KOPT-K1 (cell line): ENCODE data around the gene SETBP1.

Source experiments
- H3K27ac ChIP-seq: fragments of 200-600 bp; sonication (generic); 2 replicates; pipeline ENCODE4 v1.5.1; 2016; ENCODE audit warnings: antibody characterized with exemption, mild to moderate bottlenecking, low read depth, low read length; ENCODE audit not compliant: poor library complexity, severe bottlenecking
- H3K36me3 ChIP-seq: fragments of 200-600 bp; sonication (generic); 2 replicates; pipeline ENCODE4 v1.5.1; 2017; ENCODE audit warnings: antibody characterized with exemption, mild to moderate bottlenecking, low read length, moderate library complexity; ENCODE audit not compliant: insufficient read depth
- H3K9me3 ChIP-seq: fragments of 200-600 bp; sonication (generic); 2 replicates; pipeline ENCODE4 v1.5.1; 2017; ENCODE audit warnings: antibody characterized with exemption, low read length, mild to moderate bottlenecking; ENCODE audit not compliant: insufficient read depth, poor library complexity, severe bottlenecking

The SETBP1 gene

GRCh38 chr18:44668270-44668975 lies 12.3 kb upstream of the SETBP1 start:
- no peaks in the 10 kb centered on the region for H3K9me3 ChIP-seq

DNA sequence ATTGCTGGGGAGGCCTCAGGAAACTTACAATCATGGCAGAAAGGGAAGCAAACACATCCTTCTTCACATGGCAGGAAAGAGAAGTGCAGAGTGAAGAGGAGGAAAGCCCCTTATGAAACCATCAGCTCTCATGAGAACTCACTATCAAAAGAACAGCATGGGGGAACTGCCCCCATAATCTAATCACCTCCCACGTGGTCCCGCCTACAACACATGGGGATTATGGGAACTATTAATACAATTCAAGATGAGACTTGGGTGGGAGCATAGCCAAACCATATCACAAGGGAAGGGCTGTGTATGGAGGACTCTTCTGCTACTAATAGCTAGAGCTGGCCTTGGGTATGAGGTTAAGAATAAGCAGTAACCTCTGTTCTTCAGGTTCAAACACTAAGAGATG lies 8.8 kb upstream of the SETBP1 start:
- Histone ChIP-seq H3K27ac (no peak overlapping the region), H3K9me3 (no peaks in the 10 kb centered on the region), H3K36me3 (no peaks in the 10 kb centered on the region)

More at GRCh38 chr18:44668270-44668975, 12.3 kb upstream of the SETBP1 start:
- Histone ChIP-seq H3K36me3 (no peaks in the 10 kb centered on the region), H3K27ac (no peak overlapping the region)

DNA sequence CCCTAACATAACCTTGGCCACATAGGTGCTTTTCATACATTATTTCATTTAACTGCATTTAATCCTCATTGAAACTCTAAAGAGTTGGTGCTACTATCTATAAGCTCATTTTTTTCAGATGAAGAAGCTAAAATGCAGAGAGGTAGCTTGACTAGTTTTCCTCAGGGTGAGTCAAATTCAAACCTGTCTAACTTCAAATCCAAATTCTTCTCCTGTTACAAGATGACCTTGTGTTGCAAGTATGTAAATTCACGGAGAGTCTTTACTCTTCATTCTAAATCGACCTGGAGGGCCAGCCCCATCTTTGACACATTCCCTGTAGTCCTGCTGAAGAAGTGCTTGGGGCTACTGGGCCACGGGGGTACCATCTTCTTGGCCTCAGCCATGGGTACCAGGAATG lies 8.2 kb upstream of the SETBP1 start:
- Histone ChIP-seq H3K36me3 (no peaks in the 10 kb centered on the region), H3K27ac (no peak overlapping the region), H3K9me3 (no peaks in the 10 kb centered on the region)

DNA sequence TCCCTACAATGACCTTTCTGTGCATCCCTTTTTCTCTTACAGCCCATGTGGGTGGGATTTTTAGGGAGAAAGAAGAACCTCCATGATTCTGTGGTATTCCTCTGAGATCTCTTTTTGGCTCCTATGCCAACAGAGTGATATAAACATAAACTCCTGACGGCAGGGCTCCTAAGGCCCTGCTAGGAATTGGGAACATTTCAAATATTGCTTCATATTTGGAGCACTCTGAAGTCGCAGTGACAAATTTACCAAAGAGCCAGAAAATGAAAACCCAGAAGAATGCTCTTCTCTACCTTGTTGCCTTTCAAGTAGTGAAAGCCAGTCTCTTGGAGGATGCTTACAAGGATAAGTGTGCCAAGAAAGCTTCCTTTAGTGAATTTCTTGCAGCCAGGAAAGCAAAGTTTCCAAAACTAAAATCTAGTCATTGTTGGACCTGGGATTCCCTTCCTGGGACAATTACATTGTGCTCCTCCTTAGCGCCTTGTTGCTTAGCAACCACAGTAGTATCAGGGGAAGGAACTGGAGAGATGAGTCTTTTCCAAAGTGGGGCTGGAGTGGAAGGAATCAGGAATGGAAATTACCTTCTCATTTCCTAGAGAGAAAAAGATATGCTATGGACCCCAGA lies 7.3 kb upstream of the SETBP1 start:
- H3K9me3 ChIP-seq = no peaks in the 10 kb centered on the region
- no peak overlapping the region for H3K27ac ChIP-seq
- H3K36me3 ChIP-seq = no peaks in the 10 kb centered on the region

GRCh38 chr18:44677933-44678332 lies 2.8 kb upstream of the SETBP1 start:
- no peak overlapping the region for H3K27ac ChIP-seq
- H3K9me3 ChIP-seq = no peaks in the 10 kb centered on the region
- no peaks in the 10 kb centered on the region for H3K36me3 ChIP-seq

GRCh38 chr18:44678725-44679055 lies 2.0 kb upstream of the SETBP1 start:
- H3K27ac ChIP-seq = no peak overlapping the region
- H3K36me3 ChIP-seq = no peaks in the 10 kb centered on the region
- H3K9me3 ChIP-seq = no peaks in the 10 kb centered on the region

DNA sequence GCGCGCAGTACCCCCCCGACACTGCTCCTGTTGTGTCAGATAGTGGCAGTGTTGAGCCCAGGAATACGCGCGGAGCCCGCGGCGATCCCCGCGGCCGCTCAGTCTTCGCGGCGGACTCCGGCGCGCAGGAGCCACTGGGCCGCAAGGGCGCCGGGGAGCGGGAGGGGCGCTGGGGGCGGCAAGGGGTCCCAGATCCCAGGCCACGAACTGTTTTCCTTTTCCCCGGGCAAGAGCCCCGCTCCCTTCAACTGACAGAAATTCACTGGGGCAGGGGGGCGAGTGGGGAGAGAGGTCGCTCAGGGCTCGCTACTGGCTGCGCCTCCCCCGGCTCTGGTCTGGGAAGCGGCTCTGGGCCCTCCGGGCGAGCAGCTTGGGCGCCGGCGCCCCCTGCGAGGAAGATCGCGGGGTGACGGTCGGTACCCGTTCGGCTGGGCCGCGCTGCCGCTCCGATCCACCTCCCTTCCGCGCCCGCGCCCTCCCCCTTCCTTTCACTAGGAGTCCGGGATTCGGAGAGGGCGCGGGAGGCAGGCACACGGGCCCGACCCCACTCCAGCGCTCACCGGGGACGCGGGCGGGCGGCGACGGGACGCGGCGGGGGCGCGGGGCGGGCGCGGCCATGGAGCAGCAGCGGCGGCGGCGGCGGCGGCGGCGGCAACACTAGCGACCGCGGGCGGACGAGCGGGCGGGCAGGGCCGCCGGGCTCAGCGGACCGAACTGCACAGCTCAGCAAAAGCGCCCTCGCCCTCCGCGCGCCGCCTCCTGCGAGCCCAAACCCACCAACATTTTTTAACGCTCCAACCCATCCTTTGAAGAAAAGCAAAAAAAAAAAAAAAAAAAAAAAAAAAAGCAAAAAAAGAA lies 1.4 kb upstream of the SETBP1 start:
- Histone ChIP-seq H3K36me3 (no peaks in the 10 kb centered on the region), H3K9me3 (no peaks in the 10 kb centered on the region), H3K27ac (peak overlapping the region; percentile 39)

GRCh38 chr18:44679914-44680272 lies 795 bp upstream of the SETBP1 start:
- H3K36me3 ChIP-seq = no peaks in the 10 kb centered on the region
- no peaks in the 10 kb centered on the region for H3K9me3 ChIP-seq
- H3K27ac ChIP-seq = no peak overlapping the region

- Histone ChIP-seq H3K27ac (no peak overlapping the region), H3K9me3 (no peaks in the 10 kb centered on the region), H3K36me3 (no peaks in the 10 kb centered on the region)
Observed at GRCh38 chr18:44681076-44681970, 635 bp downstream of the SETBP1 start.

- no peaks in the 10 kb centered on the region for H3K36me3 ChIP-seq
- no peak overlapping the region for H3K27ac ChIP-seq
- no peaks in the 10 kb centered on the region for H3K9me3 ChIP-seq
Observed at GRCh38 chr18:44682201-44682870, 1.6 kb downstream of the SETBP1 start.

GRCh38 chr18:44682871-44683221 lies 2.2 kb downstream of the SETBP1 start:
- no peak overlapping the region for H3K27ac ChIP-seq
- H3K36me3 ChIP-seq = no peaks in the 10 kb centered on the region
- H3K9me3 ChIP-seq = no peaks in the 10 kb centered on the region

- Histone ChIP-seq H3K9me3 (no peaks in the 10 kb centered on the region), H3K27ac (no peak overlapping the region), H3K36me3 (no peaks in the 10 kb centered on the region)
Observed at GRCh38 chr18:44683556-44683955, 2.9 kb downstream of the SETBP1 start.

DNA sequence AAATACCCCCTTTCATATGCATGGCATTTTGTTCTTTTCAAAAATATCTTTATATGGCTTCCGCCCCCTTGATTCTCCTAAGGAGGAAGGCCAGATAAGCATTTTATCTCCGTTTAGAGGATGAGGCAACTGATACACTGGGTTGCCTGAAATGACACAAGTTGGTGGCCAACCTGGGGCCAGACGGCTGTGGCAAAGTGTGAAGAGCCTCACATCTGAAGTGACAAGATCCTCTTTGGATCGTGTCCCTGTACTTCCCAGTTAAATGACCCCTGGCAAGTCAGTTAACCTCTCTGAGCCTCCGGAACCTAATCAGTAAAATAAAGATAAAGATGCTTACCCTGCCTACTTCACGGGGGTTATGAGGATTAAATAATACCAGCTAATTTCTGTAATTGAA lies 4.6 kb downstream of the SETBP1 start:
- Histone ChIP-seq H3K9me3 (no peaks in the 10 kb centered on the region), H3K36me3 (no peaks in the 10 kb centered on the region), H3K27ac (no peak overlapping the region)

GRCh38 chr18:44686156-44686555 lies 5.5 kb downstream of the SETBP1 start:
- H3K36me3 ChIP-seq = no peaks in the 10 kb centered on the region
- no peak overlapping the region for H3K27ac ChIP-seq
- no peaks in the 10 kb centered on the region for H3K9me3 ChIP-seq
